ENCODE data around the gene PRELID1.

Gene PRELID1

GRCh38 chr5:177314376-177315342, 11.1 kb downstream of the PRELID1 start:
- DNase-seq = no peak

GRCh38 chr5:177315411-177315810, 11.8 kb downstream of the PRELID1 start:
- DNase-seq = no peak

- no peak for DNase-seq
Measured at GRCh38 chr5:177316005-177316404, 12.4 kb downstream of the PRELID1 start.

- peak; percentile 75 for DNase-seq
Measured at GRCh38 chr5:177317959-177318377, 14.4 kb downstream of the PRELID1 start.

- DNase-seq = no peak
Measured at GRCh38 chr5:177319913-177320588, 16.5 kb downstream of the PRELID1 start.

GRCh38 chr5:177320879-177321278, 17.3 kb downstream of the PRELID1 start:
- DNase-seq = no peak

GRCh38 chr5:177325868-177326381, 22.3 kb downstream of the PRELID1 start:
- DNase-seq = no peak

- DNase-seq = no peak
Measured at GRCh38 chr5:177327539-177328522, 24.2 kb downstream of the PRELID1 start.

GRCh38 chr5:177328545-177329231, 25.1 kb downstream of the PRELID1 start:
- no peak for DNase-seq

- no peak for DNase-seq
Measured at GRCh38 chr5:177329883-177330282, 26.3 kb downstream of the PRELID1 start.

- DNase-seq = no peak
Measured at GRCh38 chr5:177330991-177331842, 27.6 kb downstream of the PRELID1 start.

- no peak for DNase-seq
Measured at GRCh38 chr5:177332031-177332895, 28.7 kb downstream of the PRELID1 start.

GRCh38 chr5:177332896-177333260, 29.3 kb downstream of the PRELID1 start:
- DNase-seq = no peak

- DNase-seq = no peak
Measured at GRCh38 chr5:177333420-177334154, 30.0 kb downstream of the PRELID1 start.

GRCh38 chr5:177334155-177334551, 30.6 kb downstream of the PRELID1 start:
- DNase-seq = no peak

- DNase-seq = no peak
Measured at GRCh38 chr5:177334781-177335700, 31.4 kb downstream of the PRELID1 start.

- no peak for DNase-seq
Measured at GRCh38 chr5:177335701-177336065, 32.1 kb downstream of the PRELID1 start.

- no peak for DNase-seq
Measured at GRCh38 chr5:177336112-177336511, 32.5 kb downstream of the PRELID1 start.

All from activated naive CD4-positive, alpha-beta T cell treated with anti-CD3 and anti-CD28 coated beads, Interleukin-2, amount 50 U/mL, for 16 hours (primary cell).